Neural cell (in vitro differentiated cells): ENCODE data around the gene GALNT5. TPM values are rescaled to one million over a fixed set of nuclear protein-coding genes. Genes with fewer than 3 reads are reported as not detected.

Experiments
- H2AFZ ChIP-seq: fragments of 200-600, 300-800 bp; sonication (generic), shearing (Covaris generic); 2 replicates; pipeline ENCODE4 v1.6.0; 2014; ENCODE audit warnings: low read depth, mild to moderate bottlenecking, antibody characterized with exemption, low read length, moderate library complexity
- H3F3A ChIP-seq: fragments of 200-600 bp; shearing (Covaris generic); 2 replicates; pipeline ENCODE4 v1.6.1; 2016; ENCODE audit warnings: mild to moderate bottlenecking, moderate library complexity, mixed read lengths, antibody characterized with exemption, low read length; ENCODE audit not compliant: insufficient read depth, poor library complexity, severe bottlenecking
- H3K27ac ChIP-seq: fragments of 200-600, 300-800 bp; sonication (generic), shearing (Covaris generic); 2 replicates; pipeline ENCODE4 v1.5.1; 2014; ENCODE audit warnings: mild to moderate bottlenecking, low read length, moderate library complexity
- H3K27me3 ChIP-seq: fragments of 300-800, 200-600 bp; sonication (generic), shearing (Covaris generic); 2 replicates; pipeline ENCODE4 v1.6.0; 2014; ENCODE audit warnings: mild to moderate bottlenecking, low read depth, low read length, moderate library complexity; ENCODE audit not compliant: insufficient read depth
- H3K36me3 ChIP-seq: fragments of 300-800, 200-600 bp; sonication (generic), shearing (Covaris generic); 2 replicates; pipeline ENCODE4 v1.5.1; 2014; ENCODE audit warnings: mild to moderate bottlenecking, antibody characterized with exemption, low read length, moderate library complexity; ENCODE audit not compliant: insufficient read depth
- H3K4me2 ChIP-seq: fragments of 300-800, 200-600 bp; sonication (generic), shearing (Covaris generic); 2 replicates; pipeline ENCODE4 v1.6.0; 2014; ENCODE audit warnings: mild to moderate bottlenecking, low read length
- H3K4me3 ChIP-seq: fragments of 300-800, 200-600 bp; sonication (generic), shearing (Covaris generic); 2 replicates; pipeline ENCODE4 v1.5.1; 2014; ENCODE audit warnings: mild to moderate bottlenecking, low read length, moderate library complexity
- H3K79me2 ChIP-seq: fragments of 200-600 bp; shearing (Covaris generic); replicated peaks from 2 replicates; pipeline ENCODE4 v1.6.0; 2014; ENCODE audit warnings: mild to moderate bottlenecking, low read length, moderate library complexity; ENCODE audit not compliant: insufficient read depth
- H3K9ac ChIP-seq: fragments of 300-800, 200-600 bp; sonication (generic), shearing (Covaris generic); 2 replicates; pipeline ENCODE4 v1.6.1; 2016; ENCODE audit warnings: mild to moderate bottlenecking, low read length, mixed read lengths
- H3K9me2 ChIP-seq: fragments of 200-600 bp; shearing (Covaris generic); 2 replicates; pipeline ENCODE4 v1.6.1; 2016; ENCODE audit warnings: mild to moderate bottlenecking, low read length, mixed read lengths; ENCODE audit not compliant: insufficient read depth
- H3K9me3 ChIP-seq: fragments of 200-600, 300-800 bp; sonication (generic), shearing (Covaris generic); 2 replicates; pipeline ENCODE4 v1.6.1; 2016; ENCODE audit warnings: mild to moderate bottlenecking, mixed run types, low read length, moderate library complexity, mixed read lengths
- H4K20me1 ChIP-seq: fragments of 200-600 bp; shearing (Covaris generic); 2 replicates; pipeline ENCODE4 v1.6.1; 2016; ENCODE audit warnings: mild to moderate bottlenecking, mixed run types; ENCODE audit not compliant: insufficient read depth
- CTCF ChIP-seq: fragments of 450-650 bp; IDR thresholded peaks from 2 replicates; pipeline ENCODE4 v1.5.1; 2014; ENCODE audit warnings: antibody characterized with exemption, mild to moderate bottlenecking, moderate library complexity; ENCODE audit not compliant: poor library complexity, severe bottlenecking
- EP300 ChIP-seq: fragments of 450-650 bp; conservative IDR thresholded peaks from 2 replicates; pipeline ENCODE4 v1.6.1; 2014; ENCODE audit warnings: antibody characterized with exemption, mild to moderate bottlenecking, moderate library complexity; ENCODE audit not compliant: poor library complexity, severe bottlenecking
- EZH2 ChIP-seq: fragments of 200-600, 300-800 bp; shearing (Covaris generic), sonication (generic); IDR thresholded peaks from 2 replicates; pipeline ENCODE4 v1.6.1; 2014; ENCODE audit warnings: antibody characterized with exemption, low read length, borderline replicate concordance, mild to moderate bottlenecking; ENCODE audit not compliant: insufficient read depth, poor library complexity, severe bottlenecking
- MXI1 ChIP-seq: fragments of 450-650 bp; conservative IDR thresholded peaks from 2 replicates; pipeline ENCODE4 v1.6.1; 2014; ENCODE audit warnings: antibody characterized with exemption, mild to moderate bottlenecking; ENCODE audit not compliant: poor library complexity, severe bottlenecking
- POLR2AphosphoS5 ChIP-seq: IDR thresholded peaks from 2 replicates; pipeline ENCODE4 v1.6.1; 2012
- RAD21 ChIP-seq: fragments of 450-650 bp; conservative IDR thresholded peaks from 2 replicates; pipeline ENCODE4 v1.6.1; 2014; ENCODE audit warnings: antibody characterized with exemption, mild to moderate bottlenecking, moderate library complexity
- REST ChIP-seq: IDR thresholded peaks from 2 replicates; pipeline ENCODE4 v1.6.1; 2012; ENCODE audit warnings: borderline replicate concordance
- SMC3 ChIP-seq: fragments of 450-650 bp; conservative IDR thresholded peaks from 2 replicates; pipeline ENCODE4 v1.6.1; 2014; ENCODE audit warnings: antibody characterized with exemption, mild to moderate bottlenecking, moderate library complexity; ENCODE audit not compliant: poor library complexity
- TAF1 ChIP-seq: IDR thresholded peaks from 2 replicates; pipeline ENCODE4 v1.6.1; 2012; ENCODE audit warnings: low read depth
- polyA plus RNA-seq: library from polyadenylated mRNA; depleted of rRNA; stranded (reverse); fragments of >200 nt; gene quantifications from 2 replicates; pipeline ENCODE4 v1.2.3, GENCODE V29; 2014

The GALNT5 gene
- polyA plus RNA-seq, 1 donor from 2014 or later = not detected

GRCh38 chr2:157319795-157320194 lies 62.3 kb downstream of the GALNT5 start:
- Histone ChIP-seq H3K36me3 (no peaks in the 10 kb centered on the region), H3K27ac (no peak overlapping the region), H3K79me2 (no peaks in the 10 kb centered on the region), H3K9ac (no peak overlapping the region), H3K9me2 (no peaks in the 10 kb centered on the region), H3K4me3 (no peak overlapping the region), H3K9me3 (no peaks in the 10 kb centered on the region), H3K27me3 (no peaks in the 10 kb centered on the region), H4K20me1 (no peaks in the 10 kb centered on the region), H2AFZ (no peak overlapping the region), H3F3A (no peaks in the 10 kb centered on the region), H3K4me2 (no peak overlapping the region)
- TF ChIP-seq MXI1 (no peak), TAF1 (no peak), SMC3 (no peak), RAD21 (no peak), CTCF (no peak), REST (no peak)

- no peaks in the 10 kb centered on the region for H3K36me3 ChIP-seq
- no peaks in the 10 kb centered on the region for H3K27me3 ChIP-seq
- TF ChIP-seq MXI1 (no peak), SMC3 (no peak), RAD21 (no peak), EP300 (no peak), EZH2 (no peak), TAF1 (no peak), REST (no peak), POLR2AphosphoS5 (no peak), CTCF (no peak)
- no peak overlapping the region for H3K4me2 ChIP-seq
- H4K20me1 ChIP-seq = no peaks in the 10 kb centered on the region
- H2AFZ ChIP-seq = no peak overlapping the region
- H3K9me3 ChIP-seq = no peaks in the 10 kb centered on the region
- no peaks in the 10 kb centered on the region for H3F3A ChIP-seq
- no peaks in the 10 kb centered on the region for H3K9me2 ChIP-seq
- H3K4me3 ChIP-seq = no peak overlapping the region
- H3K79me2 ChIP-seq = no peaks in the 10 kb centered on the region
- H3K27ac ChIP-seq = no peak overlapping the region
- H3K9ac ChIP-seq = no peak overlapping the region
Observed at GRCh38 chr2:157320409-157320808, 62.9 kb downstream of the GALNT5 start.
